Stimulated activated CD4-positive, alpha-beta T cell treated with anti-CD3 and anti-CD28 coated beads, Interleukin-2, amount 100 ng/mL, for 4 hours (primary cell): Measurements from ENCODE around the gene SFXN5.

Experiments used
- DNase-seq: peaks from one replicate; pipeline ENCODE4 v3.0.0-alpha.2; 2020; ENCODE audit warnings: low read depth

The SFXN5 gene

GRCh38 chr2:72993147-72993932 lies 78.2 kb downstream of the SFXN5 start:
- peak; percentile 20 for DNase-seq

- no peak for DNase-seq
Observed at GRCh38 chr2:72992734-72993102, 78.8 kb downstream of the SFXN5 start.

- DNase-seq = no peak
Observed at GRCh38 chr2:72991980-72992733, 79.4 kb downstream of the SFXN5 start.

- DNase-seq = no peak
Observed at GRCh38 chr2:72991439-72991725, 80.1 kb downstream of the SFXN5 start.

GRCh38 chr2:72990695-72991438 lies 80.6 kb downstream of the SFXN5 start:
- no peak for DNase-seq

GRCh38 chr2:72989770-72990556 lies 81.5 kb downstream of the SFXN5 start:
- no peak for DNase-seq

- no peak for DNase-seq
Observed at GRCh38 chr2:72988726-72989273, 82.7 kb downstream of the SFXN5 start.

GRCh38 chr2:72988041-72988440 lies 83.5 kb downstream of the SFXN5 start:
- DNase-seq = no peak

- no peak for DNase-seq
Observed at GRCh38 chr2:72985891-72986683, 85.4 kb downstream of the SFXN5 start.

- DNase-seq = no peak
Observed at GRCh38 chr2:72985136-72985535, 86.4 kb downstream of the SFXN5 start.

- DNase-seq = no peak
Observed at GRCh38 chr2:72984172-72984671, 87.3 kb downstream of the SFXN5 start.

- no peak for DNase-seq
Observed at GRCh38 chr2:72983500-72984161, 87.9 kb downstream of the SFXN5 start.

GRCh38 chr2:72982781-72983499 lies 88.6 kb downstream of the SFXN5 start:
- DNase-seq = no peak

- DNase-seq = no peak
Observed at GRCh38 chr2:72982219-72982618, 89.3 kb downstream of the SFXN5 start.

GRCh38 chr2:72981536-72981935 lies 90.0 kb downstream of the SFXN5 start:
- DNase-seq = no peak

GRCh38 chr2:72980535-72981217 lies 90.8 kb downstream of the SFXN5 start:
- DNase-seq = no peak

GRCh38 chr2:72979896-72980295 lies 91.6 kb downstream of the SFXN5 start:
- DNase-seq = no peak

- no peak for DNase-seq
Observed at GRCh38 chr2:72975017-72975416, 96.5 kb downstream of the SFXN5 start.

- DNase-seq = no peak
Observed at GRCh38 chr2:72974436-72974754, 97.1 kb downstream of the SFXN5 start.
